ENCODE measurements around the gene SAMD4A.

Gene SAMD4A, protein sequence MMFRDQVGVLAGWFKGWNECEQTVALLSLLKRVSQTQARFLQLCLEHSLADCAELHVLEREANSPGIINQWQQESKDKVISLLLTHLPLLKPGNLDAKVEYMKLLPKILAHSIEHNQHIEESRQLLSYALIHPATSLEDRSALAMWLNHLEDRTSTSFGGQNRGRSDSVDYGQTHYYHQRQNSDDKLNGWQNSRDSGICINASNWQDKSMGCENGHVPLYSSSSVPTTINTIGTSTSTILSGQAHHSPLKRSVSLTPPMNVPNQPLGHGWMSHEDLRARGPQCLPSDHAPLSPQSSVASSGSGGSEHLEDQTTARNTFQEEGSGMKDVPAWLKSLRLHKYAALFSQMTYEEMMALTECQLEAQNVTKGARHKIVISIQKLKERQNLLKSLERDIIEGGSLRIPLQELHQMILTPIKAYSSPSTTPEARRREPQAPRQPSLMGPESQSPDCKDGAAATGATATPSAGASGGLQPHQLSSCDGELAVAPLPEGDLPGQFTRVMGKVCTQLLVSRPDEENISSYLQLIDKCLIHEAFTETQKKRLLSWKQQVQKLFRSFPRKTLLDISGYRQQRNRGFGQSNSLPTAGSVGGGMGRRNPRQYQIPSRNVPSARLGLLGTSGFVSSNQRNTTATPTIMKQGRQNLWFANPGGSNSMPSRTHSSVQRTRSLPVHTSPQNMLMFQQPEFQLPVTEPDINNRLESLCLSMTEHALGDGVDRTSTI

GRCh38 chr14:54566410-54567223, at the start of gene SAMD4A:
Gene SAMD4A (plus strand): TSS chr14:54567128. CDS start chr14:54567917, 789 bp downstream.
- peak; percentile 68 for DNase-seq

- DNase-seq, result no peak
Observed at GRCh38 chr14:54524410-54524809, 42.5 kb upstream of the SAMD4A start.

DNA sequence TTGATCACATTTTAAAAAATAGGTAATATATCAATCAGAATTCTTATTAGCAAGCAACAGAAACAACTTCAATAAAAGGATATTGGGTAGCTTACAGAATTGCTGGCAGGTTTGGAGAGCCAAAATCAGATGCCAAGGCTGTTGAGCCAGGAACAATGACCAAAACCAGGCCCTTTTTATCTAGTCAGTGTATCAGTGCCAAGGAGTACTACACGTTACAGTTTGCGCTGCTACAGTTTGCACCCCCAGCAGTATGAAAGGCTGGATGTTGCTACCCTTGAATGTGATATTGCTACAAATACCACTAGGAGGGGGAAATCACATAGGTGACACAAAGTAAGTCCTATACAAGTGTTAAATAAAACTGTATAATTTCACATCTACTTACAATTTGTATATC, 38.0 kb upstream of the SAMD4A start:
- DNase-seq, result no peak

DNA sequence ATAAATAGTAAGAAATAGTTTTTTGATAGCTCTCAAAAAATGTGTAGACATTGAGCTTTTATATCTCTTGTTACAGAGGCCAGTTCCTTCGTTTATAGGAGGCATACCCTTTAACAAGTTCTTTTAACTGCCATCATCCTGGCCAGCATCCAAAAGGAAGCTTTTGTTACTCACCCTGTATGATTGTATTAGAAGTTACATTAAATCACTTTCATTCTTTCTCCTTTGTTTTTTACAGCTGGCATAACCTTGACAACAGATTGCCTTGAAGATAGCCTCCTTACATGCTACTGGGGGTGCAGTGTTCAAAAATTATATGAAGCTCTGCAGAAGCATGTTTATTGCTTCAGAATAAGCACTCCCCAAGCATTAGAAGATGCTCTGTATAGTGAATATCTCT, 37.1 kb upstream of the SAMD4A start:
- DNase-seq, result no peak

- no peak for DNase-seq
Observed at GRCh38 chr14:54532111-54533012, 34.6 kb upstream of the SAMD4A start.

DNA sequence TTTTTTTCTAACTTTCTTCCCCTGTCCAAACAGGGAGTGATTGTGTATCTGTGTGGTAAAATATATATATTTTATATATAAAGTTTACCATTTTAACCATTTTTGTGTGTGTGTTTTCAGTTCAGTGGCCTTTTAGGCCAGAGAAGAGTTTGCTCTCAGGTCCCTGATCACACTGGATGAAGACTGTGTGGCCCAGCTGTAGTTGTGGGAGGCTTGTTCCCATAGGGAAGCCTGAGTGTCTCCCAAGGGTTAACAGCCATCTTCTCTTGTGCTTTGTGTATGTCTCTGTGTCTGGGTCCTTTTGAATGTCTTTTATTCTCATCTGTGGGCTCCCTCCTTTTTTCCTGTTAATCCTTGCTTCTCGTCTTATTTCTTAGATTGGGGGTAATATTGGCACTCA, 33.8 kb upstream of the SAMD4A start:
- DNase-seq, result no peak

DNA sequence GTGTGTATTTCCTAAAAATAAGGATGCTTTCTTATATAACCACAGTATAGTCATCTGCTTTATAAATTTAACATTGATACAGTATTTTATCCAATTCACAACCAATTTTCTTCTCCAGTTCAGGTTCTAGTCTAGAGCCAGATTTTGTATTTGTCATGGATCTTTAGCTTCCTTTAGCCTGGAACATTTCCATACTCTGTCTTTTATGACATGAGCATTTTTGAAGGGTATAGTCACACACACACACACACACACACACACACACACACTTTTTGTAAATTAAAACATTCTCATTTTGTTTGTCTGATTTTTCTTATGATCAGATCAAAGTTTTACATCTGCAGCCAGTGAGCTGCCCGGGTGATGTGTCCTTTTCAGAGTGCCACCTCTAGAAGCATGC, 31.8 kb upstream of the SAMD4A start:
- no peak for DNase-seq

DNA sequence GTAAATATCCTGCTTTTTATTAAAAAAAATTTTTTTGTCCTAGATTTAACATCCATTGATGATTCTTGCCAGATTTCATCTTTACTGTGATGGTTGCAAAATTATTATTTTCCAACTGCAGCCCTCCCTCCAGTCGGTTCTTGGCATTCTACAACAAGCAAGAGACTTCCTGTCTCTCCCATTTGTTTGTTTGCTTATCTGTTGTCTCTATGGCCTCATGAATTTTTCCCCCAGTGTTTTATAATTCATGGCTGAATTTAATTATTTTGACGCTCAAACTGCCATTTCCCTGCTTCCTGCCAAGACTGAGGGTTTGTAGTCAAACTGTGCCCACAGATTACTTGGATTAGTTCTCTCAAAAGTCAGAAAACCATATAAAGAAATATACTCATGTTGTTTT, 31.3 kb upstream of the SAMD4A start:
- no peak for DNase-seq

GRCh38 chr14:54537651-54538050, 29.3 kb upstream of the SAMD4A start:
- DNase-seq, result no peak

DNA sequence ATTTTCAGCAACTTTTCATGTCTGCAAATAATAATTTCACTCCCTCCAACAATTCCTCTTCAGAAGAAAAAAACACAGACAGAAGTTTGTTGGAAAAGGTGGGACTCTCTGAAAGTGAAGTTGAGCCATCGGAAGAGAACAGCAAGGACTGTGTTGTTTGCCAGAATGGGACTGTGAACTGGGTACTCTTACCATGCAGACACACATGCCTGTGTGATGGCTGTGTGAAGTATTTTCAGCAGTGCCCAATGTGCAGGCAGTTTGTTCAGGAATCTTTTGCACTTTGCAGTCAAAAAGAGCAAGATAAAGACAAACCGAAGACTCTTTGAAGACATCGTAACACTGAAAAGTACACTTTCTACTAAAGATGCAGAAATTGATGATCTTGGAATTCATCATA, 28.9 kb upstream of the SAMD4A start:
- no peak for DNase-seq

GRCh38 chr14:54547583-54547982, 19.3 kb upstream of the SAMD4A start:
- no peak for DNase-seq

DNA sequence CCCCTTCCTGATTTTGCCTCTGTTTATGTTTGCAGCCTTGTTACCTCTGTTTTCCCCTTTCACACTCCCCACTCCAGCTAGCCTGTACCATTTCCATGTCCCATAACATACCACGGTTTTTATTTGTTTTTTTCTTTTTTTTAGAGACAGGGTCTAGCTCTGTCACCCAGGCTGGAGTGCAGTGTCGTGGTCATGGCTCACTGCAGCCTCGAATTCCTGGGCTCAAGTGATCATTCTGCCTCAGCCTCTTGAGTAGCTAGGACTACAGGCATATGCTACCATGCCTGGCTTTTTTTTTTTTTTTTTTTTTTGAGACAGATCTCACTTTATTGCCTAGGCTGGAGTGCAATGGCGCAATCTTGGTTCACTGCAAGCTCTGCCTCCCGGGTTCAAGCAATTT, 18.4 kb upstream of the SAMD4A start:
- no peak for DNase-seq

GRCh38 chr14:54549862-54550261, 17.1 kb upstream of the SAMD4A start:
- no peak for DNase-seq

DNA sequence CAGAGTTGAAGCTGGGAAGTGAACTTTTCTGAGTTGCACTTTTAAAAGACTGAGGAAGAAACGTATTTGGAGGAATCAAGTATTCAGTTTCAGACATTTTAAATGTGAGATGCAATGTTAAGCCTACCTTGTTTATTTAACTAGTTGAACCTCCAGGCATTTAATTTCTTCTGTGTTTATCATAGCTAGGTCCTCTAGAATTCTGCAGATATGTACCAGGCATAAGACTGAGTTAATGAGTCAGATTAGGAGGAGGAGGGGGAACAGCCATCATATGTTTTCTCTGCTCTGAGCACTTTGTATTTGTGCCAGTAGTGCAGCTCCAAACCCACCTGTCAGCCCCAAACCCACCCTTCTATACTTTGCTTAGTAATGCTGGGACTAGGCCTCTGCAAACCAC, 16.4 kb upstream of the SAMD4A start:
- DNase-seq, result no peak

DNA sequence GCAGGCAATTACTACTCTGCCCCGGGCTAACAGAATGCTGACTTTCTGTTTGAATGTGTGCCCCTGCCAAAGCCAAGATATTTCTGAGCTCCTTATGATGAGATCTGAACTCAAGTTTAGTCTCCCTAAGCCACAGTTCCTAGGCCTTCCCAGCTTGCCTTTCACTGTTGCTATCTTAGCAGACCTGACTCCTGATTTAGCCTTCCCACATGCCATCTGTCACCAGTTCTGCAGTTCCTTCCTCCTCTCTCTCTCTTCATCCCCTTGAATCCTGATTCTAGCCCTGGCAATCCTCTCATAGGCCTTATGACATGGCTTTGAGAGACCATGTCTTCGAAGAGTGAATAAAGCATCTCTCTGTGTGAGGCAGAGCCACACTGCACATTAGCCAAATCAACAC, 12.5 kb upstream of the SAMD4A start:
- no peak for DNase-seq

DNA sequence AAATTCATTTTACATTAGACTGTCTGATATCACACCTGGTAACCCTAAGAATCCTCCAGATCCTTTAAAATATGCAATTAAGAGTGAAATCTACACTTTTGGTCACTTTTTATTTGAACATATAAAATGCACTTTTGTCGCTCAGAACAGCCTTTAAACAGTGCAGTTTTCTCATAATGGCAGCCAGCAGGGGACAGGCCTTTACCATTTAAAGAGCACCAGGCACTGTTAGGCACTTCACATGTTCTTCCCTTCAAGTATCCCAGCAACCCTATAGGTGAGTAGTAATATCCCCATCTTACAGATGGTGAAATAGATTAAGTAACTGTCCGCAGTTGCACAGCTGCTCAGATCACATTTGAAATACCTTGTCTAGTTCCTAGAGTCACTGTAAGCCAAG, 11.3 kb upstream of the SAMD4A start:
- no peak for DNase-seq

DNA sequence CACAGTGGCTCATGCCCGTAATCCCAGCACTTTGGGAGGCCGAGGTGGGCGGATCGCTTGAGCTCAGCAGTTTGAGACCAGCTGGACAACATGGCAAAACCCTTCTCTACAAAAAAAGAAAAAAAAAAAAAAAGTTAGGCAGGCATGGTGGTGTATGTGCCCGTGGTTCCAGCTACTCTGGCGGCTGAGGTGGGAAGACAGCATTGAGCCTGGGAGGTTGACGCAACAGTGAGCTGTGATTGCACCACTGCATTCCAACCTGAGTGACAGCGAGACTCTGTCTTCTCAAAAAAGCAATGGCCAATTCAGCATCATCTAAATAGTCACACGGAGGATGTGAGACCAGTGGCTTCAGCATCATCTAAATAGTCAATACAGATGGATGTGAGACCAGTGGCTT, 10.4 kb upstream of the SAMD4A start:
- no peak for DNase-seq

- DNase-seq, result no peak
Observed at GRCh38 chr14:54562334-54562733, 4.6 kb upstream of the SAMD4A start.

DNA sequence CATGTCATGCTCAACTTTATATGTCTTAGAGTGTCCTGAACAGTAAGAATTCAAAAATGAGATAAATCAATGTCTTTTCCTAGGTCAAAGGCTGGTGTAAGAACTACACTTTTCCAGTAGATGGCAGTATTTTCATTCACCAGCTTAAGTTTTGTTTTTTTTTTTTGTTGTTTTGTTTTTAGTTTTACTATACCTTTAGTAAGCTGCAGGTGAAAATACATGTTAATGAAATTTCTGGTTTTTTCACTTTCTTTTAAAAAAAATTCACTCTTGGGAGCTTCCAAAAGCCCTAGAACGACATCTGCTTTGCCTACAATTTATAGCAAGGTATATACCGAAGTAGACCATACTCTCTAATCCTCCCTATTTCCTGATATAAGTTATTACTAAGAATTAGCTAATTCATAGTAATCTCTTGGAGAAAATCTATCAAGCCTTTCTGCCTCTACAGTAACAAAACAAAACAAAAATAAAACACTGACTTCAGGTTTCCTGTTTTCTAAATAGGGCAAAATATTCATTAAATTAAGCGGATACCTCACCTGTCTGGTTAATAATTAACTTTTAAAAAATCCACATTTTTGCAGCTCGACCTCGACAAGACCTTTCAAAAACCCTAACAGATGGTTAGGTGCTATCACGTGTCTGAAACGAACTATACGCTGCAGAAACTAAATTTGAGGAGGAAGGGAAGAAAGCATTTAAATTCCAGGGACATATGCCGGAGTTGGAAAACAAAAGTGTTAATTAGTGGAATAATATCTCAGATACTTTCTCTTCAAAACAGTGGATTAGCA, 2.7 kb upstream of the SAMD4A start:
- DNase-seq, result no peak

- peak; percentile 60 for DNase-seq
Observed at GRCh38 chr14:54564868-54565784, 1.8 kb upstream of the SAMD4A start.
